ENCODE results near the gene ANKS1B. TPM values are rescaled to one million over a fixed set of nuclear protein-coding genes. Genes with fewer than 3 reads are reported as not detected.
"Not testable (repeated sequence)": the region's sequence is repeated elsewhere in the genome, so short reads cannot be mapped to it uniquely, and the experiment has no call there.

Gene ANKS1B
- total RNA-seq, 1 donor from 2014 or later: 11.3 TPM

DNA sequence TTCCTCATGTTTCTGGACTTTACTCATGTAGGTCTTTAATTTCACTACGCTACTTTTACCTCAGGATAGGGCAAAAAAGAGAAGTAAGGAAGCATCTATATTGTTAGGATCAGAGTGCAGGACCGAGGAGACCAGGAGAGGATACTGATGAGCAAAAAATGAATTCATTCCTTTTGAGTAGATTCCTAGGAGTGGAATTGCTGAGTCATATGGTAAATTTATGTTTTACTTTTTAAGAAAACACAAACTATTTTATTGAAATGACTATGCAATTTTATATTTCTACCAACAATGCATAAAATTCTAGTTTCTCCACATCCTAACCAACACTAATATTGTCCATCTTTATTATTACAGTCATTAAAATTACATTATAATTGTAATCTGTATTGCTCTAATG is 388.0 kb downstream of the ANKS1B start:
- Mint-ChIP-seq H3K27ac (ENCODE audit: unreplicated experiment) (no peak overlapping the region), H3K4me1 (ENCODE audit: low read depth, unreplicated experiment) (no peaks in the 10 kb centered on the region), H3K27me3 (ENCODE audit: unreplicated experiment) (no peaks in the 10 kb centered on the region), H3K9me3 (ENCODE audit: unreplicated experiment) (no peaks in the 10 kb centered on the region), H3K36me3 (ENCODE audit: unreplicated experiment) (no peaks in the 10 kb centered on the region), H3K4me3 (ENCODE audit: unreplicated experiment) (no peak overlapping the region)
- TF ChIP-seq, protein P1, sequence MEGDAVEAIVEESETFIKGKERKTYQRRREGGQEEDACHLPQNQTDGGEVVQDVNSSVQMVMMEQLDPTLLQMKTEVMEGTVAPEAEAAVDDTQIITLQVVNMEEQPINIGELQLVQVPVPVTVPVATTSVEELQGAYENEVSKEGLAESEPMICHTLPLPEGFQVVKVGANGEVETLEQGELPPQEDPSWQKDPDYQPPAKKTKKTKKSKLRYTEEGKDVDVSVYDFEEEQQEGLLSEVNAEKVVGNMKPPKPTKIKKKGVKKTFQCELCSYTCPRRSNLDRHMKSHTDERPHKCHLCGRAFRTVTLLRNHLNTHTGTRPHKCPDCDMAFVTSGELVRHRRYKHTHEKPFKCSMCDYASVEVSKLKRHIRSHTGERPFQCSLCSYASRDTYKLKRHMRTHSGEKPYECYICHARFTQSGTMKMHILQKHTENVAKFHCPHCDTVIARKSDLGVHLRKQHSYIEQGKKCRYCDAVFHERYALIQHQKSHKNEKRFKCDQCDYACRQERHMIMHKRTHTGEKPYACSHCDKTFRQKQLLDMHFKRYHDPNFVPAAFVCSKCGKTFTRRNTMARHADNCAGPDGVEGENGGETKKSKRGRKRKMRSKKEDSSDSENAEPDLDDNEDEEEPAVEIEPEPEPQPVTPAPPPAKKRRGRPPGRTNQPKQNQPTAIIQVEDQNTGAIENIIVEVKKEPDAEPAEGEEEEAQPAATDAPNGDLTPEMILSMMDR (IDR thresholded peaks at IDR 0.05; ENCODE audit: partially characterized antibody, unreplicated experiment): no peak
- no peak for DNase-seq

DNA sequence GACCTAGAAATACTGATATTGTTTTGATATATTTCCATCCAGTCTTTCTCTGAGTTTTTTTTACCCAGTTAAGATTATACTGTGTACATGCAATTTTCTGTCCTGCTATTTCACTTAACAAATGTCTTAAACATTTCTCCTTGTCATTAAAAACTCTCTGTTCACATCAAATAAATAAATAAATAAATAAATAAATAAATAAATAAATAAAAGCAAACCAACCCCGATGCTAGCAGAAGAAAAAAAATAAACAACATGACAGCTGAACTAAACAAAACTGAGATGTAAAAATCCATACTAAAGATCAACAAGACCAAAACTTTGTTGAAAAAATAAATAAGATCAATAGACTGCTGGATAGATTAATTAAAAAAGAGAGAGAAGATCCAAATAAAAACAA is 407.6 kb downstream of the ANKS1B start:
- not testable (repeated sequence) for H3K27me3 Mint-ChIP-seq (ENCODE audit: unreplicated experiment); H3K4me3 Mint-ChIP-seq (ENCODE audit: unreplicated experiment); H3K27ac Mint-ChIP-seq (ENCODE audit: unreplicated experiment); DNase-seq; H3K36me3 Mint-ChIP-seq (ENCODE audit: unreplicated experiment); H3K4me1 Mint-ChIP-seq (ENCODE audit: low read depth, unreplicated experiment); H3K9me3 Mint-ChIP-seq (ENCODE audit: unreplicated experiment)

DNA sequence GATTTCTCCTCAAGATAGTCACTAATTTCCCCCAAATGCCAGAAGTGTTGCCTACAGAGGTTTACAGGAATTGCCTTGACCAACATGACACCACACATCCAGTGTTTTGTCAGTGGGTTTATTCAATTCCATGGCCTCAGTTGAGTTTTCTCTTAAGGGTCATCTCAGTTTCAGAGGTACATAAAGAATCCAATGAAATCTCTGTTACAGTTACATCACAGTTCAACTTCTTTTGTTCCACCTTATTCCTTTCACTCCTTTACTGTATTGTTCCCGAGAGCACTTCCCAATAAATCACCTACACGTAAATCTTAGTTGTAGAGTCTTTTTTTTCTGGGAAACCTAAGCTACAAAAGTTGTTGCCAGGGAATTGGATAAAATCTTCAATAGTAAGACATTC is 410.8 kb downstream of the ANKS1B start:
- Mint-ChIP-seq H3K9me3 (ENCODE audit: unreplicated experiment) (no peaks in the 10 kb centered on the region), H3K27me3 (ENCODE audit: unreplicated experiment) (no peaks in the 10 kb centered on the region), H3K36me3 (ENCODE audit: unreplicated experiment) (no peaks in the 10 kb centered on the region), H3K27ac (ENCODE audit: unreplicated experiment) (no peak overlapping the region), H3K4me1 (ENCODE audit: low read depth, unreplicated experiment) (no peaks in the 10 kb centered on the region), H3K4me3 (ENCODE audit: unreplicated experiment) (no peak overlapping the region)
- TF ChIP-seq, protein P1 (IDR thresholded peaks at IDR 0.05; ENCODE audit: partially characterized antibody, unreplicated experiment): no peak
- no peak for DNase-seq

DNA sequence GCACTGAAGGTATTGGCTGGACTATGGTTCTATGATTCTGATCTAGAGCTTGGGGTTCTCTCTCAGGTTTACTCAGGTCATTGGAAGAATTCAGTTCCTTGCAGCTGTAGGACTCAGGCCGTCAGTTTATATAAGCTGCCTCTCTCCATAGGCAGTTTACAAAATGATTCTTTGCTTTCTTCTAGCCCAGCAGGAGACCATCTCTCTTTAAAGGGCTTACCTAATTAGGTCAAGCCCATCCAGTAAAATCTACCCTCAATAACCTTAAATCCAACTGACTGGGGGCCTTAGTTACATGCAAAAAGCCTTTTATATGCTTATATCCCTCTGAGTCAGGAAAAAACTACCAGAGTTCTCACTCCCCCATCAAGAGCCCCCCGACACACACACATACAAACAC is 417.7 kb downstream of the ANKS1B start:
- TF ChIP-seq, protein P1 (IDR thresholded peaks at IDR 0.05; ENCODE audit: partially characterized antibody, unreplicated experiment): no peak
- Mint-ChIP-seq H3K27ac (ENCODE audit: unreplicated experiment) (no peak overlapping the region), H3K9me3 (ENCODE audit: unreplicated experiment) (no peaks in the 10 kb centered on the region)

DNA sequence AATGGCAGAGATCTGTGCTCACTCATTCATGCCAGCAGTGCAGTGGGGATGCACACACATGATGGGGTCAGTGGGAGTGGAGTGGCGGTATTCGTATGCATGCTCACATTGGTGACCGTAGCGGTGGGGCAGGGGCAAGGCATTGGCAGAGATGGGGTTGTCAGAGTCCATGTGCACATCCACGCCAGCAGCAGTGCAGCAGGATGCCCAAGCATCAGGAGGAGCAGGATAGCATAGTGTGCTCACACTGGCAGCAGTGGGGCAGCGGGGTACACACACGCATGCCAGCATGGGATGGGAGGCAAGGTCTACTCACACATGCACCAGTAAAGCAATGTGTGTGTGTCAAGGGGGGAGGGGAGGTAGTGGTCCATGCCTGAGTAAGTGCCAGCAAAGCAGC is 426.6 kb downstream of the ANKS1B start:
- no peaks in the 10 kb centered on the region for H3K4me1 Mint-ChIP-seq (ENCODE audit: low read depth, unreplicated experiment)
- DNase-seq: no peak

More for the DNA sequence above, 417.7 kb downstream of the ANKS1B start:
- no peaks in the 10 kb centered on the region for H3K4me1 Mint-ChIP-seq (ENCODE audit: low read depth, unreplicated experiment)
- H3K27me3 Mint-ChIP-seq (ENCODE audit: unreplicated experiment): no peaks in the 10 kb centered on the region
- no peaks in the 10 kb centered on the region for H3K36me3 Mint-ChIP-seq (ENCODE audit: unreplicated experiment)
- H3K4me3 Mint-ChIP-seq (ENCODE audit: unreplicated experiment): no peak overlapping the region
- no peak for DNase-seq

More for the DNA sequence above, 426.6 kb downstream of the ANKS1B start:
- Mint-ChIP-seq H3K36me3 (ENCODE audit: unreplicated experiment) (peaks cover 5% of the 10 kb centered on the region), H3K27ac (ENCODE audit: unreplicated experiment) (no peak overlapping the region), H3K9me3 (ENCODE audit: unreplicated experiment) (peaks cover 3% of the 10 kb centered on the region), H3K4me3 (ENCODE audit: unreplicated experiment) (no peak overlapping the region), H3K27me3 (ENCODE audit: unreplicated experiment) (peaks cover 4% of the 10 kb centered on the region)
- TF ChIP-seq, protein P1 (IDR thresholded peaks at IDR 0.05; ENCODE audit: partially characterized antibody, unreplicated experiment): no peak

Data from glutamatergic neuron (in vitro differentiated cells).